Measurements from ENCODE around the gene PDE8A. TPM values are rescaled to one million over a fixed set of nuclear protein-coding genes. Genes with fewer than 3 reads are reported as not detected.

Gene PDE8A
- total RNA-seq, 1 experiment from 2014 or later: 27.4 TPM

DNA sequence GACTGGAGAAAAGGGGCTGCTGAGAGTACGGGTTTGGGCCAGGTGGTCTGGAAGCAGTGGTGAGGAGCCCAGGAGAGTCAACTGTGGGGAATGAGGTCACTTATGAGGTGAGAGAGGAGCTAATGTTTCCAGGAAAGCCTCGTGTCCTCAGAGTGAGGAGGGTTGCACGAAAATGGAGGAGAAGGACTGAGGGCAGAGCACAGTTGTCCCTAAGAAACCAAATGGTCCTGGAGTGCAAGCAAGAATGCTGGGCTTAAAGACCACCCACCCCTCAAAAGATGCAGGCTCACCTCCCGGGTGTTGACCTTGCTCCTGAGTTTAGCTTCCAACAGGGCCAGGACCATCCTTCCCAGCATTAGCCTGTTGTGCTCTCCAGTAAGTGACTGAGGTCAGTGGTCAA, 133.2 kb downstream of the PDE8A start:
- H3K36me3 Mint-ChIP-seq (ENCODE audit: insufficient read depth, unreplicated experiment): peaks cover 5% of the 10 kb centered on the region
- H3K27ac Mint-ChIP-seq (ENCODE audit: low read depth, unreplicated experiment): no peak overlapping the region
- POLR2A ChIA-PET: no interaction called here
- no peak for DNase-seq (ENCODE audit: unreplicated experiment)
- no peaks in the 10 kb centered on the region for H3K27me3 Mint-ChIP-seq (ENCODE audit: insufficient read depth, unreplicated experiment)
- TF ChIP-seq, protein P1, sequence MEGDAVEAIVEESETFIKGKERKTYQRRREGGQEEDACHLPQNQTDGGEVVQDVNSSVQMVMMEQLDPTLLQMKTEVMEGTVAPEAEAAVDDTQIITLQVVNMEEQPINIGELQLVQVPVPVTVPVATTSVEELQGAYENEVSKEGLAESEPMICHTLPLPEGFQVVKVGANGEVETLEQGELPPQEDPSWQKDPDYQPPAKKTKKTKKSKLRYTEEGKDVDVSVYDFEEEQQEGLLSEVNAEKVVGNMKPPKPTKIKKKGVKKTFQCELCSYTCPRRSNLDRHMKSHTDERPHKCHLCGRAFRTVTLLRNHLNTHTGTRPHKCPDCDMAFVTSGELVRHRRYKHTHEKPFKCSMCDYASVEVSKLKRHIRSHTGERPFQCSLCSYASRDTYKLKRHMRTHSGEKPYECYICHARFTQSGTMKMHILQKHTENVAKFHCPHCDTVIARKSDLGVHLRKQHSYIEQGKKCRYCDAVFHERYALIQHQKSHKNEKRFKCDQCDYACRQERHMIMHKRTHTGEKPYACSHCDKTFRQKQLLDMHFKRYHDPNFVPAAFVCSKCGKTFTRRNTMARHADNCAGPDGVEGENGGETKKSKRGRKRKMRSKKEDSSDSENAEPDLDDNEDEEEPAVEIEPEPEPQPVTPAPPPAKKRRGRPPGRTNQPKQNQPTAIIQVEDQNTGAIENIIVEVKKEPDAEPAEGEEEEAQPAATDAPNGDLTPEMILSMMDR (IDR thresholded peaks at IDR 0.05; ENCODE audit: unreplicated experiment): no peak
- BruUV-seq (replicated peaks): no TSS peak
- H3K9me3 Mint-ChIP-seq (ENCODE audit: unreplicated experiment): no peaks in the 10 kb centered on the region
- no peak overlapping the region for H3K4me3 Mint-ChIP-seq (ENCODE audit: unreplicated experiment)
- no peaks in the 10 kb centered on the region for H3K4me1 Mint-ChIP-seq (ENCODE audit: insufficient read depth, unreplicated experiment)
- CTCF ChIA-PET: interaction anchor here (1.1 kb wide), 1 partner anchor 11 kb away, joined by 3 read pairs; no protein-coding TSS in a partner anchor
- intact Hi-C loops (cut with micrococcal nuclease): no loop called here

DNA sequence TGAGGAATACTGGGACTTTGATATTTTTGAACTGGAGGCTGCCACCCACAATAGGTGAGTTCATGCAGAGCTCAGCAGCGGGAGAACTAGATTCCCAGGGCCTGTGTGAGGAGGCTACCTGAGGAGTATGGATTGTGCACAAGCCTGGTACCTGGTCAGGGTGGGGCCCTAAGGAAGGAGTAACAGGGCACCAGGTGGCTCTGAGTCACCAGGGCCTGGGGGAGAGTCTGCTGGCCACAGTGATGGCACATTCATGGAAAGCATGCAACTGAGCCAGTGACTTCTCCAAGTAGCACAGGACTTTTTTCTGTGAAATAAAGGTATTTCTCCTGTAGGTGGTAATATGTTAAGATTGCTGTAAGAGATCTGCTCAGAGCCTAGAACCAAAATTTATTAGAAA, 134.4 kb downstream of the PDE8A start:
- peak; percentile 16 for DNase-seq (ENCODE audit: unreplicated experiment)
- Mint-ChIP-seq H3K27me3 (ENCODE audit: insufficient read depth, unreplicated experiment) (no peaks in the 10 kb centered on the region), H3K4me1 (ENCODE audit: insufficient read depth, unreplicated experiment) (no peaks in the 10 kb centered on the region), H3K4me3 (ENCODE audit: unreplicated experiment) (no peak overlapping the region), H3K36me3 (ENCODE audit: insufficient read depth, unreplicated experiment) (peaks cover 5% of the 10 kb centered on the region), H3K27ac (ENCODE audit: low read depth, unreplicated experiment) (no peak overlapping the region), H3K9me3 (ENCODE audit: unreplicated experiment) (no peaks in the 10 kb centered on the region)
- intact Hi-C loops (cut with micrococcal nuclease): no loop called here
- TF ChIP-seq, protein P1 (IDR thresholded peaks at IDR 0.05; ENCODE audit: unreplicated experiment): no peak
- ChIA-PET CTCF (interaction anchor here (0.6 to 0.7 kb wide), 2 partner anchors 50 to 413 kb away, joined by 3 to 6 read pairs; no protein-coding TSS in a partner anchor), POLR2A (no interaction called here)
- BruUV-seq (replicated peaks): no TSS peak

DNA sequence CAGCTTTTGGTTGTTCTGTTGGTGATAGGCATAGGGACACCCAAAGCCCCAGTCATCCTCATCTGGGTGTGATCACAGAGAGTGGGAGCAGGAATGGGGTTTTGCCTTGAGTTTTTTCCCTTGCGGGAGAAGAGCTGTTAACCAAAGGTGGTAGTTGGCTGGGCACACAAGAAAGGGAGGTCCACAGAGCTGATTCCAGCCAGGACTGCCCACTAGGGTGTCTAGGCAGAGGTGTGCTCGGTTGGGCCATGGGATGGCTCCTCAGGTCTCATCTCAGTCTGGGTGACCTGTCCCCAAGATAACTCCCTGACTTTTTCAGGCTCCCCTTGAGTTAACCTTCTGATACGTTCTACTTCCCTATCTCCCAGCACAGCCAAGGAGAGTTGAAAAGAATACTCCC, 134.8 kb downstream of the PDE8A start:
- no TSS peak for BruUV-seq (replicated peaks)
- ChIA-PET POLR2A (no interaction called here), CTCF (interaction anchor here (0.6 kb wide), 1 partner anchor 51 kb away, joined by 6 read pairs; no protein-coding TSS in a partner anchor)
- no peak for DNase-seq (ENCODE audit: unreplicated experiment)
- H3K9me3 Mint-ChIP-seq (ENCODE audit: unreplicated experiment): no peaks in the 10 kb centered on the region
- intact Hi-C loops (cut with micrococcal nuclease): no loop called here
- no peaks in the 10 kb centered on the region for H3K27me3 Mint-ChIP-seq (ENCODE audit: insufficient read depth, unreplicated experiment)
- no peaks in the 10 kb centered on the region for H3K4me1 Mint-ChIP-seq (ENCODE audit: insufficient read depth, unreplicated experiment)
- H3K36me3 Mint-ChIP-seq (ENCODE audit: insufficient read depth, unreplicated experiment): peaks cover 5% of the 10 kb centered on the region
- H3K4me3 Mint-ChIP-seq (ENCODE audit: unreplicated experiment): no peak overlapping the region
- H3K27ac Mint-ChIP-seq (ENCODE audit: low read depth, unreplicated experiment): no peak overlapping the region
- TF ChIP-seq, protein P1 (IDR thresholded peaks at IDR 0.05; ENCODE audit: unreplicated experiment): no peak

DNA sequence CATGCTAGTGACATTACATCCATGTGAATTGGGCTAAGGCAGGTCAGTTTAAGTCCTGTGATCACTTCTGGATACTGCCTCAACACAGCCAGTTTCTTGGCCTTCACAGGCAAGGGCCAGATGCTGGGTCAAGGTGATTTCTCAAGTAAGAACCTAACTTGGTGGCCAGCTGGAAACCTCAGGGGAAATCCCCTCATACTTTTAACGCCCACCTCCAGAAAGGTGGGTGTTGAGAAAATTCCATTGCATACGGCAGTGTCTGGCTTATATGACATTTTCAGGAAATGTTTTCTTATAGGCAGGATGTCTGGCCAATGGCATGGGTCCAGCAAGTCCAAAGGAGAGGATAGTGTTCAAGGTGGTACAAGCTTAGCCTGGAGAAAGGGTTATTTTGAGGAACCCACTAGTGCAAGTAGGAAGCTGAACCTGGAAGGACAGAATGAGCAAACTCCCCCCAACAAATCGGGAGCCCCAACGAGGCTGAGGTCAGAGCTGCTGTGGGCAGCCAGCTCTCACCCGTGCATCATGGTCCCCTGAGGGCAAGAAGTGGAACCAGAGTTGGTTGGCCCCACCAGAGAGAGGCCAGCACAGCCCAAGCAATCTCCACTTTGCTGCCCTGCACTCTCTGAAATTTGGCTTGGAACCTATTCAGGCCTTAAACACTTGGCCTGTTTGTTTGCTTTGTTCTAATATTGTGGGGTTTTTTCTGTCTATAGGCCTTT, 135.4 kb downstream of the PDE8A start:
- H3K4me3 Mint-ChIP-seq (ENCODE audit: unreplicated experiment): no peak overlapping the region
- no peaks in the 10 kb centered on the region for H3K4me1 Mint-ChIP-seq (ENCODE audit: insufficient read depth, unreplicated experiment)
- POLR2A ChIA-PET: no interaction called here
- BruUV-seq (replicated peaks): no TSS peak
- intact Hi-C loops (cut with micrococcal nuclease): no loop called here
- CTCF ChIA-PET: no interaction called here
- no peaks in the 10 kb centered on the region for H3K27me3 Mint-ChIP-seq (ENCODE audit: insufficient read depth, unreplicated experiment)
- no peak overlapping the region for H3K27ac Mint-ChIP-seq (ENCODE audit: low read depth, unreplicated experiment)
- no peaks in the 10 kb centered on the region for H3K9me3 Mint-ChIP-seq (ENCODE audit: unreplicated experiment)
- TF ChIP-seq, protein P1 (IDR thresholded peaks at IDR 0.05; ENCODE audit: unreplicated experiment): no peak
- H3K36me3 Mint-ChIP-seq (ENCODE audit: insufficient read depth, unreplicated experiment): peaks cover 5% of the 10 kb centered on the region
- DNase-seq (ENCODE audit: unreplicated experiment): no peak
